OCI-LY1 (cell line): ENCODE measurements around the gene FBXO36.

ENCODE experiments used
- H2AFZ ChIP-seq: fragments of 200-600 bp; sonication (generic), shearing (Covaris generic); 2 replicates; pipeline ENCODE4 v1.6.0; 2014; ENCODE audit warnings: antibody characterized with exemption, mild to moderate bottlenecking, low read length
- H3F3A ChIP-seq: fragments of 200-600 bp; sonication (generic), shearing (Covaris generic); 2 replicates; pipeline ENCODE4 v1.6.0; 2014; ENCODE audit warnings: mild to moderate bottlenecking, antibody characterized with exemption, low read length, moderate library complexity; ENCODE audit not compliant: insufficient read depth
- H3K27ac ChIP-seq: fragments of 200-600 bp; sonication (generic); 2 replicates; pipeline ENCODE4 v1.5.1; 2014; ENCODE audit warnings: low read length, mixed run types, mild to moderate bottlenecking, low read depth; ENCODE audit not compliant: poor library complexity, severe bottlenecking
- H3K27me3 ChIP-seq: fragments of 200-600 bp; sonication (generic); 2 replicates; pipeline ENCODE4 v1.6.0; 2014; ENCODE audit warnings: antibody characterized with exemption, mild to moderate bottlenecking, low read length, moderate library complexity; ENCODE audit not compliant: insufficient read depth
- H3K36me3 ChIP-seq: fragments of 200-600 bp; sonication (generic); 2 replicates; pipeline ENCODE4 v1.6.1; 2014; ENCODE audit warnings: mild to moderate bottlenecking, antibody characterized with exemption, low read length, moderate library complexity, mixed read lengths; ENCODE audit not compliant: insufficient read depth
- H3K4me1 ChIP-seq: fragments of 200-600 bp; sonication (generic); 2 replicates; pipeline ENCODE4 v1.5.1; 2014; ENCODE audit warnings: mild to moderate bottlenecking, low read length, moderate library complexity; ENCODE audit not compliant: insufficient read depth, severe bottlenecking
- H3K4me2 ChIP-seq: fragments of 200-600 bp; sonication (generic), shearing (Covaris generic); 2 replicates; pipeline ENCODE4 v1.6.1; 2014; ENCODE audit warnings: low read length
- H3K4me3 ChIP-seq: fragments of 200-600 bp; sonication (generic); 2 replicates; pipeline ENCODE4 v1.5.1; 2014; ENCODE audit warnings: low read length, low read depth, mild to moderate bottlenecking, mixed read lengths; ENCODE audit not compliant: poor library complexity, severe bottlenecking
- H3K79me2 ChIP-seq: fragments of 200-600 bp; shearing (Covaris generic); 2 replicates; pipeline ENCODE4 v1.6.1; 2016; ENCODE audit warnings: mixed run types, low read length, mixed read lengths; ENCODE audit not compliant: insufficient read depth
- H3K9ac ChIP-seq: fragments of 200-600 bp; sonication (generic), shearing (Covaris generic); 2 replicates; pipeline ENCODE4 v1.6.1; 2014; ENCODE audit warnings: mild to moderate bottlenecking, low read length, mixed read lengths
- H3K9me2 ChIP-seq: fragments of 200-600 bp; sonication (generic), shearing (Covaris generic); 2 replicates; pipeline ENCODE4 v1.6.1; 2014; ENCODE audit warnings: low read depth, mild to moderate bottlenecking, low read length, mixed read lengths
- H3K9me3 ChIP-seq: fragments of 200-600 bp; shearing (Covaris generic); 2 replicates; pipeline ENCODE4 v1.6.1; 2014; ENCODE audit warnings: low read length, mixed read lengths
- H4K20me1 ChIP-seq: fragments of 200-600 bp; sonication (generic), shearing (Covaris generic); 2 replicates; pipeline ENCODE4 v1.6.0; 2016; ENCODE audit warnings: mild to moderate bottlenecking, low read length; ENCODE audit not compliant: insufficient read depth
- CTCF ChIP-seq: fragments of 200-600 bp; sonication (generic), shearing (Covaris generic); IDR thresholded peaks from 2 replicates; pipeline ENCODE4 v1.5.1; 2017; ENCODE audit warnings: mild to moderate bottlenecking, antibody characterized with exemption, low read length, moderate library complexity, mixed read lengths
- EZH2 ChIP-seq: fragments of 200-600 bp; sonication (generic), shearing (Covaris generic); IDR thresholded peaks from 2 replicates; pipeline ENCODE4 v1.8.0; 2017; ENCODE audit warnings: borderline replicate concordance, mixed run types, mild to moderate bottlenecking, antibody characterized with exemption, low read length, moderate library complexity, mixed read lengths

FBXO36 gene

DNA sequence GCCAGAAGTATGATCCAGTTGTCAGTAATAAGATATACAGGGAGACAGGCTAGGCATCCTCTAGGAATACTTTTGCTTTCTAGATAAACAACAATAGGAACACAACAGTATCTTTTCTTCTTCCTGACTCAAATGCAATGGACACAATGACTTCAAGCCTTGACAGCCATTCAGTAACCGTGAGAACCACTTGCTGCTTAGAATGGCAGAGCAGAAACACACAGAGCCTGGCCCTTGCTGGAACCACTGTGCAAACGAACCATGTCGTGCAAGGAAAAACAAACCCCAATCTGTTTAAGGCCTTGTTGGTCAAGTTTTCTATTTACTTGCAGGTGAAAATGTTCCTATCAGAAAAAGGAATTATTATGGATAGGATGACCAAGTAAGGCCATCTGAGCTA lies 19.3 kb upstream of the FBXO36 start:
- Histone ChIP-seq H3K27ac (no peak overlapping the region), H4K20me1 (no peaks in the 10 kb centered on the region; the same call in 1 of the 2 replicates), H3K79me2 (peaks cover 72% of the 10 kb centered on the region)

GRCh38 chr2:229905601-229906000 lies 16.7 kb upstream of the FBXO36 start:
- H3K9me3 ChIP-seq: no peaks in the 10 kb centered on the region
- no peak overlapping the region for H2AFZ ChIP-seq
- no peak overlapping the region for H3K9ac ChIP-seq
- H3F3A ChIP-seq: no peaks in the 10 kb centered on the region
- peaks cover 68% of the 10 kb centered on the region for H3K79me2 ChIP-seq
- no peaks in the 10 kb centered on the region for H3K27me3 ChIP-seq
- no peak overlapping the region for H3K4me2 ChIP-seq
- H3K4me3 ChIP-seq: no peak overlapping the region
- H3K36me3 ChIP-seq: peaks cover 30% of the 10 kb centered on the region
- no peak overlapping the region for H3K27ac ChIP-seq
- peaks cover 3% of the 10 kb centered on the region for H3K4me1 ChIP-seq
- H4K20me1 ChIP-seq: no peaks in the 10 kb centered on the region; the same call in 1 of the 2 replicates
- H3K9me2 ChIP-seq: no peaks in the 10 kb centered on the region
- TF ChIP-seq CTCF (no peak), EZH2 (no peak)

More for the DNA sequence above, 19.3 kb upstream of the FBXO36 start:
- H2AFZ ChIP-seq: no peak overlapping the region
- H3K36me3 ChIP-seq: peaks cover 44% of the 10 kb centered on the region
- no peaks in the 10 kb centered on the region for H3K9me3 ChIP-seq
- H3K9me2 ChIP-seq: no peaks in the 10 kb centered on the region
- H3K9ac ChIP-seq: no peak overlapping the region
- H3F3A ChIP-seq: no peaks in the 10 kb centered on the region
- no peaks in the 10 kb centered on the region for H3K4me1 ChIP-seq
- H3K4me2 ChIP-seq: no peak overlapping the region
- TF ChIP-seq EZH2: no peak
- no peak for TF ChIP-seq CTCF
- no peak overlapping the region for H3K4me3 ChIP-seq
- no peaks in the 10 kb centered on the region for H3K27me3 ChIP-seq

DNA sequence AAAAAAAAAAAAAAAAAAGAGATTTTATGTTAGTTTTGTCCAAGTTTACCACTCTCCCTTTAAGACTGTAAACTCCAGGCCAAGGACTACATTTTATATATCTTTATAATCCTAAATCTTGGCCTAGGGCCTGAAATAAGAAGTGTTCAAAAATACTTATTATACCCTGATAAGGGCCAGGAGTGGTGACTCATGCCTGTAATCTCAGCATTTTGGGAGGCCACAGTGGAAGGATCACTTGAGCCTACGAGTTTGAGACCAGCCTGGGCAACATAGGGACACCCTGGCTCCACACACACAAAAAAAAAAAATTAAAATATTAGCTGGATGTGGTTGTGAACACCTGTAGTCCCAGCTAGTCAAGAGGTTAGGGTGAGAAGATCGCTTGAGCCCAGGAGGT lies 13.2 kb upstream of the FBXO36 start:
- Histone ChIP-seq H3K9me3 (no peaks in the 10 kb centered on the region), H3K27me3 (no peaks in the 10 kb centered on the region), H3K4me3 (no peak overlapping the region), H3K36me3 (peaks cover 20% of the 10 kb centered on the region), H3K9ac (no peak overlapping the region), H4K20me1 (peaks cover 3% of the 10 kb centered on the region; the same call in 1 of the 2 replicates), H3K79me2 (peaks cover 89% of the 10 kb centered on the region), H3K4me1 (peaks cover 27% of the 10 kb centered on the region), H2AFZ (no peak overlapping the region), H3K9me2 (no peaks in the 10 kb centered on the region), H3F3A (no peaks in the 10 kb centered on the region), H3K4me2 (no peak overlapping the region), H3K27ac (no peak overlapping the region)
- TF ChIP-seq CTCF (no peak), EZH2 (no peak)
